IPS-18a (cell line): ENCODE data around the gene KCNT1.

Source experiments
- H3K27ac ChIP-seq: one replicate; pipeline ENCODE4 v1.5.1; 2013; ENCODE audit warnings: low read length
- H3K27me3 ChIP-seq: one replicate; pipeline ENCODE4 v1.6.1; 2013; ENCODE audit warnings: mild to moderate bottlenecking, low read length; ENCODE audit not compliant: control insufficient read depth, insufficient read depth
- H3K36me3 ChIP-seq: one replicate; pipeline ENCODE4 v1.6.1; 2013; ENCODE audit warnings: low read depth, low read length; ENCODE audit not compliant: control insufficient read depth
- H3K4me1 ChIP-seq: one replicate; pipeline ENCODE4 v1.6.1; 2013; ENCODE audit warnings: low read depth, low read length; ENCODE audit not compliant: control insufficient read depth
- H3K4me3 ChIP-seq: one replicate; pipeline ENCODE4 v1.5.1; 2013; ENCODE audit warnings: low read length
- H3K9ac ChIP-seq: one replicate; pipeline ENCODE4 v1.6.1; 2013; ENCODE audit warnings: mild to moderate bottlenecking, low read length, moderate library complexity
- H3K9me3 ChIP-seq: one replicate; pipeline ENCODE4 v1.6.1; 2013; ENCODE audit warnings: low read depth, low read length; ENCODE audit not compliant: control insufficient read depth

KCNT1 gene

GRCh38 chr9:135805422-135806022 lies 103.5 kb downstream of the KCNT1 start:
- Histone ChIP-seq H3K4me3 (no peak overlapping the region), H3K9ac (no peak overlapping the region), H3K9me3 (no peaks in the 10 kb centered on the region), H3K4me1 (no peaks in the 10 kb centered on the region), H3K27me3 (no peaks in the 10 kb centered on the region), H3K36me3 (peaks cover 22% of the 10 kb centered on the region), H3K27ac (no peak overlapping the region)

GRCh38 chr9:135809166-135809565 lies 107.2 kb downstream of the KCNT1 start:
- Histone ChIP-seq H3K27me3 (no peaks in the 10 kb centered on the region), H3K36me3 (peaks cover 51% of the 10 kb centered on the region), H3K27ac (no peak overlapping the region), H3K9ac (no peak overlapping the region), H3K4me3 (no peak overlapping the region), H3K4me1 (no peaks in the 10 kb centered on the region), H3K9me3 (no peaks in the 10 kb centered on the region)

- H3K9ac ChIP-seq, result no peak overlapping the region
- H3K36me3 ChIP-seq, result peaks cover 69% of the 10 kb centered on the region
- H3K4me1 ChIP-seq, result no peaks in the 10 kb centered on the region
- H3K4me3 ChIP-seq, result no peak overlapping the region
- no peaks in the 10 kb centered on the region for H3K9me3 ChIP-seq
- H3K27ac ChIP-seq, result no peak overlapping the region
- H3K27me3 ChIP-seq, result no peaks in the 10 kb centered on the region
Measured at GRCh38 chr9:135810806-135811575, 109.0 kb downstream of the KCNT1 start.

- no peaks in the 10 kb centered on the region for H3K9me3 ChIP-seq
- peaks cover 77% of the 10 kb centered on the region for H3K36me3 ChIP-seq
- no peak overlapping the region for H3K27ac ChIP-seq
- H3K9ac ChIP-seq, result no peak overlapping the region
- H3K27me3 ChIP-seq, result no peaks in the 10 kb centered on the region
- no peak overlapping the region for H3K4me3 ChIP-seq
- no peaks in the 10 kb centered on the region for H3K4me1 ChIP-seq
Measured at GRCh38 chr9:135811801-135812200, 109.8 kb downstream of the KCNT1 start.

- H3K9me3 ChIP-seq, result no peaks in the 10 kb centered on the region
- no peak overlapping the region for H3K9ac ChIP-seq
- H3K27me3 ChIP-seq, result no peaks in the 10 kb centered on the region
- H3K4me1 ChIP-seq, result no peaks in the 10 kb centered on the region
- no peak overlapping the region for H3K4me3 ChIP-seq
- H3K27ac ChIP-seq, result no peak overlapping the region
- peaks cover 88% of the 10 kb centered on the region for H3K36me3 ChIP-seq
Measured at GRCh38 chr9:135812961-135813360, 111.0 kb downstream of the KCNT1 start.

- H3K9me3 ChIP-seq, result no peaks in the 10 kb centered on the region
- H3K36me3 ChIP-seq, result peaks cover 92% of the 10 kb centered on the region
- no peak overlapping the region for H3K9ac ChIP-seq
- H3K4me3 ChIP-seq, result no peak overlapping the region
- H3K27me3 ChIP-seq, result no peaks in the 10 kb centered on the region
- no peak overlapping the region for H3K27ac ChIP-seq
- H3K4me1 ChIP-seq, result no peaks in the 10 kb centered on the region
Measured at GRCh38 chr9:135813671-135814290, 111.8 kb downstream of the KCNT1 start.

GRCh38 chr9:135814421-135815095 lies 112.6 kb downstream of the KCNT1 start:
- H3K4me1 ChIP-seq, result no peaks in the 10 kb centered on the region
- peaks cover 90% of the 10 kb centered on the region for H3K36me3 ChIP-seq
- H3K27me3 ChIP-seq, result no peaks in the 10 kb centered on the region
- H3K9ac ChIP-seq, result no peak overlapping the region
- no peaks in the 10 kb centered on the region for H3K9me3 ChIP-seq
- H3K27ac ChIP-seq, result no peak overlapping the region
- no peak overlapping the region for H3K4me3 ChIP-seq

GRCh38 chr9:135815413-135815812 lies 113.4 kb downstream of the KCNT1 start:
- no peak overlapping the region for H3K4me3 ChIP-seq
- H3K9ac ChIP-seq, result no peak overlapping the region
- no peaks in the 10 kb centered on the region for H3K9me3 ChIP-seq

GRCh38 chr9:135815830-135816650 lies 114.1 kb downstream of the KCNT1 start:
- Histone ChIP-seq H3K4me1 (no peaks in the 10 kb centered on the region), H3K9ac (no peak overlapping the region), H3K27me3 (no peaks in the 10 kb centered on the region), H3K27ac (no peak overlapping the region), H3K4me3 (no peak overlapping the region), H3K9me3 (no peaks in the 10 kb centered on the region), H3K36me3 (peaks cover 85% of the 10 kb centered on the region)

More at GRCh38 chr9:135815413-135815812, 113.4 kb downstream of the KCNT1 start:
- Histone ChIP-seq H3K27me3 (no peaks in the 10 kb centered on the region), H3K4me1 (no peaks in the 10 kb centered on the region), H3K36me3 (peaks cover 86% of the 10 kb centered on the region), H3K27ac (no peak overlapping the region)

- H3K36me3 ChIP-seq, result peaks cover 85% of the 10 kb centered on the region
Measured at GRCh38 chr9:135816651-135816970, 114.6 kb downstream of the KCNT1 start.

More at GRCh38 chr9:135816651-135816970, 114.6 kb downstream of the KCNT1 start:
- Histone ChIP-seq H3K27ac (no peak overlapping the region), H3K4me3 (no peak overlapping the region), H3K9me3 (no peaks in the 10 kb centered on the region), H3K27me3 (no peaks in the 10 kb centered on the region), H3K9ac (no peak overlapping the region), H3K4me1 (no peaks in the 10 kb centered on the region)
